ENCODE data around the gene TNRC6B. TPM values are rescaled to one million over a fixed set of nuclear protein-coding genes. Genes with fewer than 3 reads are reported as not detected.
A peak's percentile ranks its signal among the peaks of the same experiment; 100 is the strongest.

TNRC6B gene
- total RNA-seq, 1 donor from 2014 or later, result 60.0 TPM

DNA sequence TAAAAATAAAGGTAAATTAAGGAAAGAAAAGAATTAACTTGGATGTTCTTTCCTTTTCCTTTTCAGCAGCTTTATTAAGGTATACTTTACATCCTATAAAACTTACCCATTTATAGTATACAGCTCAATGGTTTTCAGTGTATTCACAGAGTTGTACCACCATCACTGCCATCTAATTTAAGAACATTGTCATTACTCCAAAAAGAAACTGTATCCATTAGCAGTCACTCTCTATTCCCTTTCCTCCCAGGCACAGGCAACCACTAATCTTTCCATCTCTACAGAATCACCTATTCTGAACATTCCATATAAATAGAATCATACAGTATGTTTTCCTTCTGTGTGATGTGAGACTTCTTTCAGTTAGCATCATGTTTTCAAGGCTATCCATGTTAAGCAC is 38.9 kb upstream of the TNRC6B start:
- Mint-ChIP-seq H3K4me3 (no peak overlapping the region), H3K36me3 (peaks cover 1% of the 10 kb centered on the region), H3K9me3 (no peaks in the 10 kb centered on the region), H3K27me3 (ENCODE audit: insufficient read depth, low read depth) (peaks cover 4% of the 10 kb centered on the region), H3K4me1 (no peaks in the 10 kb centered on the region), H3K27ac (no peak overlapping the region)
- Histone ChIP-seq H3K4me2 (no peak overlapping the region), H3K36me3 (no peaks in the 10 kb centered on the region), H3K27me3 (no peaks in the 10 kb centered on the region), H3K79me2 (ENCODE audit: low read depth) (no peaks in the 10 kb centered on the region), H4K20me1 (ENCODE audit: low read depth) (no peaks in the 10 kb centered on the region), H3F3A (ENCODE audit: low read depth) (no peaks in the 10 kb centered on the region), H3K4me3 (no peak overlapping the region), H3K27ac (no peak overlapping the region), H3K9ac (no peak overlapping the region), H3K9me3 (ENCODE audit: low read depth) (no peaks in the 10 kb centered on the region), H2AFZ (replicated peaks) (no peak overlapping the region), H3K4me1 (no peaks in the 10 kb centered on the region)
- DNase-seq (ENCODE audit: low spot score), result no peak
- TF ChIP-seq EZH2 (IDR thresholded peaks at IDR 0.05), result no peak
- TF ChIP-seq EZH2phosphoT487 (IDR thresholded peaks at IDR 0.05), result no peak
- TF ChIP-seq, protein P1, sequence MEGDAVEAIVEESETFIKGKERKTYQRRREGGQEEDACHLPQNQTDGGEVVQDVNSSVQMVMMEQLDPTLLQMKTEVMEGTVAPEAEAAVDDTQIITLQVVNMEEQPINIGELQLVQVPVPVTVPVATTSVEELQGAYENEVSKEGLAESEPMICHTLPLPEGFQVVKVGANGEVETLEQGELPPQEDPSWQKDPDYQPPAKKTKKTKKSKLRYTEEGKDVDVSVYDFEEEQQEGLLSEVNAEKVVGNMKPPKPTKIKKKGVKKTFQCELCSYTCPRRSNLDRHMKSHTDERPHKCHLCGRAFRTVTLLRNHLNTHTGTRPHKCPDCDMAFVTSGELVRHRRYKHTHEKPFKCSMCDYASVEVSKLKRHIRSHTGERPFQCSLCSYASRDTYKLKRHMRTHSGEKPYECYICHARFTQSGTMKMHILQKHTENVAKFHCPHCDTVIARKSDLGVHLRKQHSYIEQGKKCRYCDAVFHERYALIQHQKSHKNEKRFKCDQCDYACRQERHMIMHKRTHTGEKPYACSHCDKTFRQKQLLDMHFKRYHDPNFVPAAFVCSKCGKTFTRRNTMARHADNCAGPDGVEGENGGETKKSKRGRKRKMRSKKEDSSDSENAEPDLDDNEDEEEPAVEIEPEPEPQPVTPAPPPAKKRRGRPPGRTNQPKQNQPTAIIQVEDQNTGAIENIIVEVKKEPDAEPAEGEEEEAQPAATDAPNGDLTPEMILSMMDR (IDR thresholded peaks at IDR 0.05), result no peak

DNA sequence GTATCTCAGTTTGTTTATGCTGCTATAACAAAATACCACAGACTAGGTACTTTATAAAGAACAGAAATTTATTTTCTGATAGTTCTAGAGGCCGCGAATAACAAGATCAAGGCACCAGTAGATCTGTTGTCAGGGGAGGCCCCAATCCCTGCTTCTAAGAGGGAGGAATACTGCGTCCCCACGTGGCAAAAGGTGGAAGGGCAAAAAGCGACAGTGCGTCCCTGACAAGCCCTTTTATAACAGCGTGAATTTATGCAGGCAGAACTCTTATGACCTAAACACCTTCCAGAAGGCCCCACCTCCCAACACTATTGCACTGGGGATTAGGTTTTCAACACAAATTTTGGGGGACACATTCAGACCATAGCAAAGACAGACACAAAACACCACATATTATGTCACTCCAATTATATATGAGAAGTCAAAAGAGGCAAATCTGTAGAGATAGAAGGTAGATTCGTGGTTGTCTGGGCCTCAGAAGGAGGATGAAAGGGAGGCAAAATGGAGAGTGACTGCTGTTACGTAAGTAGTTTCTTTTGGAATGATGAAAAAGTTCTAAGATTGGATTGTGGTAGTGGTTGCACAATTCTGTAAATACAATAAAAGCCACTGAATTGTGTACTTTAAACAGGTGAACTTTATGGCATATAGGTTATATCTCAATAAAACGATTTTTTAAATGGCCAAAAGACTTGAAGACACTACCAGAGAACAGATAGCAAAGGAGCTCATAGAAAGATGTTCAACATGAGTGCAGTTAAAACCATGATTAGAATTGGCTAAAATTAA is 30.1 kb upstream of the TNRC6B start:
- no peaks in the 10 kb centered on the region for H3K36me3 ChIP-seq
- H3K27ac ChIP-seq, result no peak overlapping the region
- H2AFZ ChIP-seq (replicated peaks), result no peak overlapping the region
- TF ChIP-seq, protein P1 (IDR thresholded peaks at IDR 0.05), result peak; percentile 41
- no peak for TF ChIP-seq EZH2 (IDR thresholded peaks at IDR 0.05)
- no peak for TF ChIP-seq EZH2phosphoT487 (IDR thresholded peaks at IDR 0.05)
- Mint-ChIP-seq H3K36me3 (peaks cover 5% of the 10 kb centered on the region), H3K4me3 (no peak overlapping the region), H3K27me3 (ENCODE audit: insufficient read depth, low read depth) (no peaks in the 10 kb centered on the region), H3K4me1 (no peaks in the 10 kb centered on the region), H3K27ac (no peak overlapping the region), H3K9me3 (no peaks in the 10 kb centered on the region)
- no peaks in the 10 kb centered on the region for H3K27me3 ChIP-seq
- no peaks in the 10 kb centered on the region for H4K20me1 ChIP-seq (ENCODE audit: low read depth)
- H3K4me2 ChIP-seq, result no peak overlapping the region
- no peaks in the 10 kb centered on the region for H3K9me3 ChIP-seq (ENCODE audit: low read depth)
- peak; percentile 42 for DNase-seq (ENCODE audit: low spot score)
- no peak overlapping the region for H3K4me3 ChIP-seq
- H3K79me2 ChIP-seq (ENCODE audit: low read depth), result no peaks in the 10 kb centered on the region
- no peaks in the 10 kb centered on the region for H3K4me1 ChIP-seq
- H3K9ac ChIP-seq, result no peak overlapping the region
- H3F3A ChIP-seq (ENCODE audit: low read depth), result no peaks in the 10 kb centered on the region

DNA sequence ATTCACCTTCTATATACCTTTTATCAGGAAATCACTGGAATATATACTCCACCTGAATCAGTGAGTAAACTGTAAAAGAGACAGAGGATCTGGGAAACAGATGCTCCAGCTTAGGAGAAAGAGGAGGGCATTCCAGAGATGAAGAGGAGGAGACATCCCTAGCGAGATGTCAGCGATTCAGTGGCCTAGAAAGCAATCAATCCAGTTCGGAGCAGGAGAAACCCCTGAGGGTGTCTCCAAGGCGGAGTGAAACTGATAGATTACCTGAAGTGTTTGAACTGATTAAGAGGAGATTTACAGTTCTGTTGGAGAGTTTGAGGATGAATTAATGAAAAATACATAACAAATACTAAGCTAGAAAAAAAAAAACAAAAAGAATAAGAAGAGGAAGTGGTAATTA is 24.5 kb upstream of the TNRC6B start:
- H3K27ac Mint-ChIP-seq, result no peak overlapping the region
- no peak for TF ChIP-seq EZH2phosphoT487 (IDR thresholded peaks at IDR 0.05)
- TF ChIP-seq, protein P1 (IDR thresholded peaks at IDR 0.05), result no peak
- no peak for TF ChIP-seq EZH2 (IDR thresholded peaks at IDR 0.05)

More for the DNA sequence above, 24.5 kb upstream of the TNRC6B start:
- Mint-ChIP-seq H3K27me3 (ENCODE audit: insufficient read depth, low read depth) (no peaks in the 10 kb centered on the region), H3K36me3 (peaks cover 2% of the 10 kb centered on the region), H3K4me3 (no peak overlapping the region), H3K9me3 (no peaks in the 10 kb centered on the region), H3K4me1 (no peaks in the 10 kb centered on the region)
- Histone ChIP-seq H3K4me3 (no peak overlapping the region), H3K4me2 (no peak overlapping the region), H2AFZ (replicated peaks) (no peak overlapping the region), H4K20me1 (ENCODE audit: low read depth) (no peaks in the 10 kb centered on the region), H3K27me3 (no peaks in the 10 kb centered on the region), H3K9ac (no peak overlapping the region), H3K27ac (no peak overlapping the region), H3K79me2 (ENCODE audit: low read depth) (no peaks in the 10 kb centered on the region), H3K4me1 (no peaks in the 10 kb centered on the region), H3F3A (ENCODE audit: low read depth) (no peaks in the 10 kb centered on the region), H3K36me3 (no peaks in the 10 kb centered on the region), H3K9me3 (ENCODE audit: low read depth) (no peaks in the 10 kb centered on the region)
- DNase-seq (ENCODE audit: low spot score), result no peak

Measured in neural progenitor cell (in vitro differentiated cells).